Neutrophil (primary cell): ENCODE data around the gene CRELD1.

Source experiments
- H3K27ac ChIP-seq: fragments of 200-600 bp; sonication (generic); 2 replicates; pipeline ENCODE4 v1.5.1; 2016; ENCODE audit warnings: mild to moderate bottlenecking, moderate library complexity
- H3K27me3 ChIP-seq: fragments of 200-600 bp; sonication (generic); 2 replicates; pipeline ENCODE4 v1.6.0; 2016; ENCODE audit warnings: mild to moderate bottlenecking
- H3K36me3 ChIP-seq: fragments of 200-600 bp; sonication (generic); 2 replicates; pipeline ENCODE4 v1.5.1; 2017
- H3K4me1 ChIP-seq, 2 experiments: fragments of 200-600 bp in 1 of 2; sonication (generic) in 1 of 2; 1 replicate in 1 of 2; 2 replicates in 1 of 2; pipeline versions ENCODE4 v1.5.1 to v1.6.1; 2013 to 2016; ENCODE audit warnings: low read depth in 1 of 2, low read length in 1 of 2, mild to moderate bottlenecking in 1 of 2, moderate library complexity in 1 of 2; ENCODE audit not compliant: control insufficient read depth in 1 of 2, insufficient read depth in 1 of 2
- H3K4me3 ChIP-seq, 2 experiments: fragments of 200-600 bp in 1 of 2; sonication (generic) in 1 of 2; 1 replicate in 1 of 2; 2 replicates in 1 of 2; pipeline ENCODE4 v1.5.1; 2013 to 2016; ENCODE audit warnings: low read depth in 1 of 2, low read length in 1 of 2, mild to moderate bottlenecking in 1 of 2, moderate library complexity in 1 of 2
- H3K9me3 ChIP-seq: fragments of 200-600 bp; sonication (generic); 2 replicates; pipeline ENCODE4 v1.5.1; 2016
- TF ChIP-seq, protein P1 (sequence below): fragments of 200-600 bp; sonication (generic); IDR thresholded peaks from 2 replicates; pipeline ENCODE4 v1.5.1; 2016; ENCODE audit warnings: antibody characterized with exemption

The CRELD1 gene

DNA sequence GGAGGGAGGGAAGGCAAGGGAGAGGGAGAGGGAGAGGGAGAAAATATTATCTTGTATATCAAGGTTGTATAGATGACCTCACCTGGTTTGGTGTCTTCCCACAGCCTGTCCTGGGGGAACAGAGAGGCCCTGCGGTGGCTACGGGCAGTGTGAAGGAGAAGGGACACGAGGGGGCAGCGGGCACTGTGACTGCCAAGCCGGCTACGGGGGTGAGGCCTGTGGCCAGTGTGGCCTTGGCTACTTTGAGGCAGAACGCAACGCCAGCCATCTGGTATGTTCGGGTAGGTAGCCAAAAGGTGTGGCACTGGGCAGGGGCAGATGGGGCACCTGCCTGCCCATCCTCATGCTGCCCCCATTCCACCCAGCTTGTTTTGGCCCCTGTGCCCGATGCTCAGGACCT is 7.1 kb downstream of the CRELD1 start:
- no peak overlapping the region for H3K27ac ChIP-seq
- no peak overlapping the region for H3K4me3 ChIP-seq
- no peaks in the 10 kb centered on the region for H3K27me3 ChIP-seq
- H3K36me3 ChIP-seq: no peaks in the 10 kb centered on the region
- H3K4me1 ChIP-seq: peaks cover under 1 to 4% of the 10 kb centered on the region in 2 experiments
- H3K9me3 ChIP-seq: no peaks in the 10 kb centered on the region
- TF ChIP-seq, protein P1, sequence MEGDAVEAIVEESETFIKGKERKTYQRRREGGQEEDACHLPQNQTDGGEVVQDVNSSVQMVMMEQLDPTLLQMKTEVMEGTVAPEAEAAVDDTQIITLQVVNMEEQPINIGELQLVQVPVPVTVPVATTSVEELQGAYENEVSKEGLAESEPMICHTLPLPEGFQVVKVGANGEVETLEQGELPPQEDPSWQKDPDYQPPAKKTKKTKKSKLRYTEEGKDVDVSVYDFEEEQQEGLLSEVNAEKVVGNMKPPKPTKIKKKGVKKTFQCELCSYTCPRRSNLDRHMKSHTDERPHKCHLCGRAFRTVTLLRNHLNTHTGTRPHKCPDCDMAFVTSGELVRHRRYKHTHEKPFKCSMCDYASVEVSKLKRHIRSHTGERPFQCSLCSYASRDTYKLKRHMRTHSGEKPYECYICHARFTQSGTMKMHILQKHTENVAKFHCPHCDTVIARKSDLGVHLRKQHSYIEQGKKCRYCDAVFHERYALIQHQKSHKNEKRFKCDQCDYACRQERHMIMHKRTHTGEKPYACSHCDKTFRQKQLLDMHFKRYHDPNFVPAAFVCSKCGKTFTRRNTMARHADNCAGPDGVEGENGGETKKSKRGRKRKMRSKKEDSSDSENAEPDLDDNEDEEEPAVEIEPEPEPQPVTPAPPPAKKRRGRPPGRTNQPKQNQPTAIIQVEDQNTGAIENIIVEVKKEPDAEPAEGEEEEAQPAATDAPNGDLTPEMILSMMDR: no peak

DNA sequence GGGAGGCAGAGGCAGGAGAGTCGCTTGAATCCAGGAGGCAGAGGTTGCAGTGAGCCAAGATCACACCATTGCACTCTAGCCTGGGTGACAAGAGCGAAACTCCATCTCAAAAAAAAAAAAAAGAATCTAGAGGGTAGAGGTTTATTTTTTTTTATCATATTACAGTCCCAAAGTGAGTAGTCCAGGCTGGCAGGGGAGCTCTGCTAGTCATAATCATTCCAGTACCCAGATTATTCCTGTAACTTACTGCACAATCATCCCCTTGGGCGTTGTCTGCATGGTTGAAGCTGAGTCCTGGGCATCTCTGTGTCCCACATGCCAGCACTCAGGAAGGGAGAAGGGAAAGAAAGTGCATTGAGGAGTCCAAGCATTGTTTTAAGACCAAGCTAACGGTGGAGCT is 8.5 kb downstream of the CRELD1 start:
- Histone ChIP-seq H3K36me3 (no peaks in the 10 kb centered on the region), H3K27me3 (no peaks in the 10 kb centered on the region), H3K4me3 (no peak overlapping the region), H3K9me3 (no peaks in the 10 kb centered on the region), H3K27ac (no peak overlapping the region), H3K4me1 (peaks cover 7 to 10% of the 10 kb centered on the region in 2 experiments)
- TF ChIP-seq, protein P1: no peak

DNA sequence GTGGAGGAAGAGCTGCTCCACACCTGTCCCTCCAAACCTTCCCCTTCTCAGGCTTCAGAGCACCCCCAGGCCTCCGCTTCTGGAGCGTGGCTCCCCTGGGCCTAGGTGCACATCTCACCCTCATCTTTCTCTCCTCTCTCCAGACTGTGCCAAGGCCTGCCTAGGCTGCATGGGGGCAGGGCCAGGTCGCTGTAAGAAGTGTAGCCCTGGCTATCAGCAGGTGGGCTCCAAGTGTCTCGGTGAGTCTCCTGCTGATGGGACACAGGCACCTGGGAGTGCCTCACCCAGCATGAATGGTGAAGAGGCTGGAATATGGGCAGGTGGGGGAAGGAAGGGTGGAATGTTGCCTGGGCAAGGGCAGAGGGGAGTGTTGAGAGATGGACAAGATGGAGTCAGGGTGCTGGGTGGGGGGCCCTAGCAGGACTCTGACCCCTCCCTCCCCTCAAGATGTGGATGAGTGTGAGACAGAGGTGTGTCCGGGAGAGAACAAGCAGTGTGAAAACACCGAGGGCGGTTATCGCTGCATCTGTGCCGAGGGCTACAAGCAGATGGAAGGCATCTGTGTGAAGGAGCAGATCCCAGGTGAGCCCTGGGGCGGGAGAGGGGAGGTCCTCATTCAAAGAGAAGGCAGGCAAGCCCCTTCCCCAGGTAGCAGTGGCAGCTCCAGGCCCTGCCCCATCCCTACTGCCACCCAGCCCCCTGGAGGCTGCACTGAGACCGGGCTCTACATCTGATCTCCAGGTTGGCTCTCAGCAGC is 9.5 kb downstream of the CRELD1 start:
- no peaks in the 10 kb centered on the region for H3K36me3 ChIP-seq
- H3K27ac ChIP-seq: no peak overlapping the region
- no peak overlapping the region for H3K4me3 ChIP-seq
- no peaks in the 10 kb centered on the region for H3K9me3 ChIP-seq
- TF ChIP-seq, protein P1: no peak
- H3K27me3 ChIP-seq: no peaks in the 10 kb centered on the region
- peaks cover 7 to 10% of the 10 kb centered on the region in 2 experiments for H3K4me1 ChIP-seq

DNA sequence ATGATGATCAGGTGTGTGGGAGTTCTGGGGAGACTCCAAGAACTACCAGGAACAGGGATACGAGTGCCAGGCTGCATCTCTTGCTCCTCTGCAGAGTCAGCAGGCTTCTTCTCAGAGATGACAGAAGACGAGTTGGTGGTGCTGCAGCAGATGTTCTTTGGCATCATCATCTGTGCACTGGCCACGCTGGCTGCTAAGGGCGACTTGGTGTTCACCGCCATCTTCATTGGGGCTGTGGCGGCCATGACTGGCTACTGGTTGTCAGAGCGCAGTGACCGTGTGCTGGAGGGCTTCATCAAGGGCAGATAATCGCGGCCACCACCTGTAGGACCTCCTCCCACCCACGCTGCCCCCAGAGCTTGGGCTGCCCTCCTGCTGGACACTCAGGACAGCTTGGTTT is 10.6 kb downstream of the CRELD1 start:
- TF ChIP-seq, protein P1: no peak
- H3K36me3 ChIP-seq: no peaks in the 10 kb centered on the region

DNA sequence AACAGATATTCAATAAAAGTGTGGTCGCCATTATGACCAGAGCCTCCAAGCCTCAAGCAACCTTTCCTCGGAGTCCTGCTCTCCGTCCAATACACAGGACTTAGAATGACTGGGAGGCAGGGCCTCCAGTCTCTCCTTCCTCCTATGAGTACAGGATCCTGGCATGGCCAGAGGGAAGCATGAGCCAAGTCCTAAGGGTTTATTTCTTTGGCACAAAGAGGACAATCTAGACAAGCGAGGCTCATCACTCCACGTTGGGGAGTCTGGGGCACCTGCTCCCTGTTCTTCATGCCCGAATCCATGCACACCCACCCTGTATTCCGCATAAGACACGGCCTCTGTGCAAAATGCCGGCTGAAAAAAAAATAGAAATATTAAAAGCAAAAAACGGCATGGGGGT is 11.7 kb downstream of the CRELD1 start:
- no peak overlapping the region for H3K27ac ChIP-seq
- TF ChIP-seq, protein P1: no peak
- peaks cover 7 to 10% of the 10 kb centered on the region in 2 experiments for H3K4me1 ChIP-seq
- no peaks in the 10 kb centered on the region for H3K9me3 ChIP-seq
- H3K27me3 ChIP-seq: no peaks in the 10 kb centered on the region
- no peaks in the 10 kb centered on the region for H3K36me3 ChIP-seq
- H3K4me3 ChIP-seq: no peak overlapping the region

More for the DNA sequence above, 10.6 kb downstream of the CRELD1 start:
- H3K4me3 ChIP-seq: no peak overlapping the region
- no peak overlapping the region for H3K27ac ChIP-seq
- H3K9me3 ChIP-seq: no peaks in the 10 kb centered on the region
- H3K4me1 ChIP-seq: peaks cover 7 to 10% of the 10 kb centered on the region in 2 experiments
- H3K27me3 ChIP-seq: no peaks in the 10 kb centered on the region
